PFSK-1 (cell line): Measurements from ENCODE around the gene PEAR1.

Experiments
- SIN3A ChIP-seq: IDR thresholded peaks from 2 replicates; pipeline ENCODE4 v1.6.1; 2012; ENCODE audit warnings: mild to moderate bottlenecking, low read length, moderate library complexity, borderline replicate concordance; ENCODE audit not compliant: insufficient read depth
- TAF1 ChIP-seq: IDR thresholded peaks from 2 replicates; pipeline ENCODE4 v1.6.1; 2012; ENCODE audit warnings: low read length, control low read depth, borderline replicate concordance; ENCODE audit not compliant: insufficient read depth
- TF ChIP-seq, protein P1 (sequence below), 2 experiments: IDR thresholded peaks; 2 replicates each; pipeline versions ENCODE4 v1.6.1 to v1.8.0; 2011 to 2012; ENCODE audit warnings: low read depth in 2 of 2, low read length in 2 of 2, control low read depth in 1 of 2, inconsistent platforms in 1 of 2, mild to moderate bottlenecking in 1 of 2, moderate library complexity in 1 of 2; ENCODE audit not compliant: insufficient read depth in 1 of 2

DNA sequence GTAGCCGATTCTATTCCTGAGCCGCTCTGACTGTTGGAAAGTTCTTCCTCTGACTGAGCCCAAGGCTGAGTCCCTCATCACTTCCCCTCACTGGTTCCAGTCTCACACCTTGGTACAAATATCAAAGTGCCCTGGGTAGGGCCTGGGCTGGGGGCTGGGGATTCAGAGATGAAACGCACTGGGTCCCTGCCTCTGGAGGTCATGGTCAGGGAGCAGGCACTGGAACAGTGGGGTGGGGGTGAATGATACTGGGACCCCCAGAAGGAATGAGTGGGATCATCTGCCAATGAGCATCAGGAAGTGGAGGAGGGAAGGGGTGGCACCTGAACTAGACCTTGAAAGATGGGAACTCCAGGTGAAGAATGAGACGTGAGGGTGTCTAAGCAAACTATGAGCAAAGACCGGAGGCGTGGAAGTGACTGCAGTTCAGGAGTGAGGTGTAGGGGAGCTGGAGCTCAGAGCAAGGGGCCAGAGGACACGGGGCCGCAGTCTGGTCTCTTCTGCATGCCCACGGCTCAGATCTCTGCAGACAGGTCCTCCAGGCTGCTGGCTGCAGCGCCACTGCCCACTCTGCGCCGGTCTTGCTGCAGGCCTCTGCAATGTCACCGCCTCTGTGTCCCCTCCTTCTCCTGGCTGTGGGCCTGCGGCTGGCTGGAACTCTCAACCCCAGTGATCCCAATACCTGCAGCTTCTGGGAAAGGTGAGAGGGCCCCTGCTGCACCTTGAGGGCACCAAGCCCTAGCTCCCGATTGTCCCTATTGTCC, 10.0 kb downstream of the PEAR1 start:
- TF ChIP-seq, protein P1, sequence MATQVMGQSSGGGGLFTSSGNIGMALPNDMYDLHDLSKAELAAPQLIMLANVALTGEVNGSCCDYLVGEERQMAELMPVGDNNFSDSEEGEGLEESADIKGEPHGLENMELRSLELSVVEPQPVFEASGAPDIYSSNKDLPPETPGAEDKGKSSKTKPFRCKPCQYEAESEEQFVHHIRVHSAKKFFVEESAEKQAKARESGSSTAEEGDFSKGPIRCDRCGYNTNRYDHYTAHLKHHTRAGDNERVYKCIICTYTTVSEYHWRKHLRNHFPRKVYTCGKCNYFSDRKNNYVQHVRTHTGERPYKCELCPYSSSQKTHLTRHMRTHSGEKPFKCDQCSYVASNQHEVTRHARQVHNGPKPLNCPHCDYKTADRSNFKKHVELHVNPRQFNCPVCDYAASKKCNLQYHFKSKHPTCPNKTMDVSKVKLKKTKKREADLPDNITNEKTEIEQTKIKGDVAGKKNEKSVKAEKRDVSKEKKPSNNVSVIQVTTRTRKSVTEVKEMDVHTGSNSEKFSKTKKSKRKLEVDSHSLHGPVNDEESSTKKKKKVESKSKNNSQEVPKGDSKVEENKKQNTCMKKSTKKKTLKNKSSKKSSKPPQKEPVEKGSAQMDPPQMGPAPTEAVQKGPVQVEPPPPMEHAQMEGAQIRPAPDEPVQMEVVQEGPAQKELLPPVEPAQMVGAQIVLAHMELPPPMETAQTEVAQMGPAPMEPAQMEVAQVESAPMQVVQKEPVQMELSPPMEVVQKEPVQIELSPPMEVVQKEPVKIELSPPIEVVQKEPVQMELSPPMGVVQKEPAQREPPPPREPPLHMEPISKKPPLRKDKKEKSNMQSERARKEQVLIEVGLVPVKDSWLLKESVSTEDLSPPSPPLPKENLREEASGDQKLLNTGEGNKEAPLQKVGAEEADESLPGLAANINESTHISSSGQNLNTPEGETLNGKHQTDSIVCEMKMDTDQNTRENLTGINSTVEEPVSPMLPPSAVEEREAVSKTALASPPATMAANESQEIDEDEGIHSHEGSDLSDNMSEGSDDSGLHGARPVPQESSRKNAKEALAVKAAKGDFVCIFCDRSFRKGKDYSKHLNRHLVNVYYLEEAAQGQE (IDR thresholded peaks at IDR 0.05; ENCODE audit: insufficient read depth in 1 of 2, low read depth in 2 of 2, low read length in 2 of 2) = no peak
- TF ChIP-seq TAF1 (no peak), SIN3A (no peak)
